ENCODE measurements around the gene SHKBP1.

GRCh38 chr19:40583283-40583682, 6.6 kb downstream of the SHKBP1 start:
- no peak for TF ChIP-seq HDAC1 (CRISPR knock-in tag; IDR thresholded peaks at IDR 0.05)
- no peak for TF ChIP-seq EZH2 (conservative IDR thresholded peaks at IDR 0.05; ENCODE audit: low read depth, low read length)
- no peak for TF ChIP-seq CENPBD1 (CRISPR knock-in tag; IDR thresholded peaks at IDR 0.05; ENCODE audit: borderline replicate concordance, low read depth)
- no peak for TF ChIP-seq ZNF10 (CRISPR knock-in tag; IDR thresholded peaks at IDR 0.05; ENCODE audit: borderline replicate concordance, low read depth)
- TF ChIP-seq ESRRA (CRISPR knock-in tag; IDR thresholded peaks at IDR 0.05; ENCODE audit: low read depth), result no peak
- no peak for TF ChIP-seq MAZ (IDR thresholded peaks at IDR 0.05; ENCODE audit: borderline replicate concordance, low read depth, low read length)
- TF ChIP-seq MAZ (CRISPR knock-in tag; IDR thresholded peaks at IDR 0.05; ENCODE audit: low read depth), result no peak
- no peak for TF ChIP-seq PHF8 (CRISPR knock-in tag; IDR thresholded peaks at IDR 0.05)
- TF ChIP-seq FOXK2 (IDR thresholded peaks at IDR 0.05), result no peak
